C4-2B (cell line): ENCODE measurements around the gene ATP6V0E1.

Source experiments
- CTCF ChIP-seq: fragments of 450-650 bp; conservative IDR thresholded peaks from 2 replicates; pipeline ENCODE4 v1.5.1; 2017; ENCODE audit warnings: mild to moderate bottlenecking
- ZFX ChIP-seq: fragments of 450-650 bp; IDR thresholded peaks from 2 replicates; pipeline ENCODE4 v1.6.1; 2017

DNA sequence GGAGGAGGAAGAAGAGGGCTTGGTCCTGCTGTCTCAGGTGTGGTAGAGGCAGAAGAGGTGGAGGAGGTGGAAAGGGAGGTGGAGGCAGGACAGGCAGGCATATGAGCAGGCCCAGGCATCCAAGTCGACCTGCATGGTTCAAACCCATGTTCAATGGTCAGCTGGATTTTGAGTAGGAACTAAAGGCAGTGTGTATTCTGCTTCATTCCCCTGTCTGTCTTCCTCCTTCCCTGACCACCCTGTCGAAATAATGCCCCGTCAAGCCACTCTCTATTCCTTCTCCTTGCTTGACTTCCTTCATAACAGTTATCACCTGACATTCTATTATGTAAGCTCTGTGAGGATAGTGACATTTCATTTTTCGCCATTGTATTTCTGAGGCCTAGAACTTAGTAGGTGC, 34.8 kb downstream of the ATP6V0E1 start:
- no peak for TF ChIP-seq CTCF
- no peak for TF ChIP-seq ZFX
